ENCODE measurements around the gene GARNL3. TPM values are rescaled to one million over a fixed set of nuclear protein-coding genes. Genes with fewer than 3 reads are reported as not detected.

The GARNL3 gene
- total and polyA plus RNA-seq, 2 of the 13 experiments (the other 11 are each of a cell fraction or from before 2014, with no cell fraction given): 3.9 to 11.0 TPM

- TF ChIP-seq CREM (IDR thresholded peaks at IDR 0.05): no peak
- TF ChIP-seq CREM (CRISPR knock-in tag; IDR thresholded peaks at IDR 0.05): no peak
- TF ChIP-seq ZNF329 (CRISPR knock-in tag; IDR thresholded peaks at IDR 0.05; ENCODE audit: low read depth): 0 out of 2 replicates have a peak, but pooled peaks have one; percentile 14
- peak; percentile 2 for TF ChIP-seq ASH2L (IDR thresholded peaks at IDR 0.05; ENCODE audit: insufficient read length, low read depth, low read length)
- TF ChIP-seq MEIS2 (CRISPR knock-in tag; IDR thresholded peaks at IDR 0.05): no peak
- no peak for TF ChIP-seq AKNA (CRISPR knock-in tag; IDR thresholded peaks at IDR 0.05; ENCODE audit: borderline replicate concordance)
- TF ChIP-seq SP1 (IDR thresholded peaks at IDR 0.05): peak; percentile 98
- peak; percentile 99 for TF ChIP-seq SP1 (CRISPR knock-in tag; IDR thresholded peaks at IDR 0.05)
- peak; percentile 46 for TF ChIP-seq IKZF4 (CRISPR knock-in tag; IDR thresholded peaks at IDR 0.05; ENCODE audit: borderline replicate concordance, low read depth, not compliant biosample characterization)
- TF ChIP-seq IRF9 (CRISPR knock-in tag; IDR thresholded peaks at IDR 0.05; ENCODE audit: borderline replicate concordance): peak; percentile 38; the same call in 1 of the 2 replicates
- peak; percentile 27; the same call in 1 of the 2 replicates for TF ChIP-seq UBTF (CRISPR knock-in tag; IDR thresholded peaks at IDR 0.05)
- peak; percentile 48 for TF ChIP-seq PHF20 (CRISPR knock-in tag; IDR thresholded peaks at IDR 0.05)
- TF ChIP-seq MXI1 (IDR thresholded peaks at IDR 0.05; ENCODE audit: borderline replicate concordance, low read depth, low read length): peak; percentile 38; the same call in 1 of the 3 replicates
- TF ChIP-seq EEA1 (CRISPR knock-in tag; IDR thresholded peaks at IDR 0.05; ENCODE audit: borderline replicate concordance): 0 out of 2 replicates have a peak, but pooled peaks have one; percentile 33
- TF ChIP-seq ZFYVE20 (CRISPR knock-in tag; IDR thresholded peaks at IDR 0.05; ENCODE audit: borderline replicate concordance, low read depth): 0 out of 2 replicates have a peak, but pooled peaks have one; percentile 24
- TF ChIP-seq SALL1 (CRISPR knock-in tag; IDR thresholded peaks at IDR 0.05): 0 out of 2 replicates have a peak, but pooled peaks have one; percentile 14
- TF ChIP-seq KAT7 (CRISPR knock-in tag; IDR thresholded peaks at IDR 0.05; ENCODE audit: borderline replicate concordance): peak; percentile 35; the same call in 1 of the 2 replicates
Observed at GRCh38 chr9:127224883-127225739, 39.5 kb upstream of the GARNL3 start (continued).
